ENCODE data around the gene ARMC8. TPM values are rescaled to one million over a fixed set of nuclear protein-coding genes. Genes with fewer than 3 reads are reported as not detected.
A peak's percentile ranks its signal among the peaks of the same experiment; 100 is the strongest.

The ARMC8 gene
- total RNA-seq, 1 experiment from 2014 or later = 52.6 TPM

GRCh38 chr3:138180375-138181029, 6.6 kb upstream of the ARMC8 start:
- TF ChIP-seq CTCF (IDR thresholded peaks at IDR 0.05; ENCODE audit: insufficient read depth in 1 of 2, low read depth in 1 of 2, low read length in 1 of 2, severe bottlenecking in 1 of 2, unreplicated experiment in 1 of 2) = peak; percentile 57 to 68
- Mint-ChIP-seq H3K4me1 (ENCODE audit: low read depth, unreplicated experiment) (peaks cover 16% of the 10 kb centered on the region), H3K27me3 (ENCODE audit: insufficient read depth, unreplicated experiment) (peaks cover 9% of the 10 kb centered on the region), H3K36me3 (ENCODE audit: insufficient read depth, unreplicated experiment) (no peaks in the 10 kb centered on the region), H3K9me3 (ENCODE audit: unreplicated experiment) (peaks cover 5% of the 10 kb centered on the region), H3K4me3 (ENCODE audit: unreplicated experiment) (no peak overlapping the region), H3K27ac (ENCODE audit: unreplicated experiment) (no peak overlapping the region)
- Histone ChIP-seq H3K4me3 (ENCODE audit: low read depth, low read length) (no peak overlapping the region), H3K27me3 (replicated peaks; ENCODE audit: control insufficient read depth, insufficient read depth, low read length) (no peaks in the 10 kb centered on the region), H3K36me3 (ENCODE audit: control insufficient read depth, insufficient read depth, low read length) (no peaks in the 10 kb centered on the region), H3K9me3 (no peaks in the 10 kb centered on the region), H3K4me1 (0 out of 2 replicates have a peak, but pooled peaks cover 5% of the 10 kb centered on the region)
- DNase-seq = peak; percentile 48 to 55
- CTCF ChIA-PET = no interaction called here
- intact Hi-C loops (cut with micrococcal nuclease; ENCODE audit: unreplicated experiment) = loop anchor here (1.0 to 10.0 kb wide), 6 partner anchors 78 to 414 kb away; partner anchors contain the start of genes CEP70, MRAS and NME9
- POLR2A ChIA-PET = no interaction called here
- BruUV-seq (replicated peaks) = no TSS peak

- intact Hi-C loops (cut with micrococcal nuclease; ENCODE audit: unreplicated experiment) = loop anchor here (5.0 to 10.0 kb wide), 3 partner anchors 57 to 410 kb away; partner anchors contain the start of gene CEP70
- ChIA-PET CTCF (no interaction called here), POLR2A (no interaction called here)
- Mint-ChIP-seq H3K27ac (ENCODE audit: unreplicated experiment) (no peak overlapping the region), H3K4me1 (ENCODE audit: low read depth, unreplicated experiment) (peaks cover 29% of the 10 kb centered on the region), H3K36me3 (ENCODE audit: insufficient read depth, unreplicated experiment) (peaks cover 4% of the 10 kb centered on the region), H3K9me3 (ENCODE audit: unreplicated experiment) (no peaks in the 10 kb centered on the region), H3K27me3 (ENCODE audit: insufficient read depth, unreplicated experiment) (peaks cover 4% of the 10 kb centered on the region), H3K4me3 (ENCODE audit: unreplicated experiment) (no peak overlapping the region)
- no TSS peak for BruUV-seq (replicated peaks)
- no peak for DNase-seq
- Histone ChIP-seq H3K27me3 (replicated peaks; ENCODE audit: control insufficient read depth, insufficient read depth, low read length) (no peaks in the 10 kb centered on the region), H3K36me3 (ENCODE audit: control insufficient read depth, insufficient read depth, low read length) (no peaks in the 10 kb centered on the region), H3K4me3 (ENCODE audit: low read depth, low read length) (no peak overlapping the region), H3K4me1 (peaks cover 21% of the 10 kb centered on the region; the same call in 1 of the 2 replicates), H3K9me3 (no peaks in the 10 kb centered on the region)
- no peak for TF ChIP-seq CTCF (IDR thresholded peaks at IDR 0.05; ENCODE audit: insufficient read depth in 1 of 2, low read depth in 1 of 2, low read length in 1 of 2, severe bottlenecking in 1 of 2, unreplicated experiment in 1 of 2)
Measured at GRCh38 chr3:138184994-138185393, 2.1 kb upstream of the ARMC8 start.

- ChIA-PET POLR2A (interaction anchor here (0.7 to 2.8 kb wide), 2 partner anchors 12 to 408 kb away, joined by 3 to 12 read pairs; partner anchors contain the start of gene DBR1), CTCF (no interaction called here)
- intact Hi-C loops (cut with micrococcal nuclease; ENCODE audit: unreplicated experiment) = loop anchor here (5.0 to 10.0 kb wide), 2 partner anchors 56 to 409 kb away; partner anchors contain the start of gene CEP70
- peaks cover 19% of the 10 kb centered on the region for H3K4me1 Mint-ChIP-seq (ENCODE audit: low read depth, unreplicated experiment)
- Histone ChIP-seq H3K27me3 (replicated peaks; ENCODE audit: control insufficient read depth, insufficient read depth, low read length) (no peaks in the 10 kb centered on the region), H3K36me3 (ENCODE audit: control insufficient read depth, insufficient read depth, low read length) (no peaks in the 10 kb centered on the region), H3K4me3 (ENCODE audit: low read depth, low read length) (peak overlapping the region; percentile 65), H3K4me1 (peaks cover 16% of the 10 kb centered on the region; the same call in 1 of the 2 replicates), H3K9me3 (no peaks in the 10 kb centered on the region)
- peaks cover 4% of the 10 kb centered on the region for H3K27me3 Mint-ChIP-seq (ENCODE audit: insufficient read depth, unreplicated experiment)
- peaks cover 10% of the 10 kb centered on the region for H3K36me3 Mint-ChIP-seq (ENCODE audit: insufficient read depth, unreplicated experiment)
- no peak for TF ChIP-seq CTCF (IDR thresholded peaks at IDR 0.05; ENCODE audit: insufficient read depth in 1 of 2, low read depth in 1 of 2, low read length in 1 of 2, severe bottlenecking in 1 of 2, unreplicated experiment in 1 of 2)
- BruUV-seq (replicated peaks) = no TSS peak
- H3K27ac Mint-ChIP-seq (ENCODE audit: unreplicated experiment) = no peak overlapping the region
- H3K4me3 Mint-ChIP-seq (ENCODE audit: unreplicated experiment) = peak overlapping the region; percentile 95
- no peaks in the 10 kb centered on the region for H3K9me3 Mint-ChIP-seq (ENCODE audit: unreplicated experiment)
- no peak for DNase-seq
Measured at GRCh38 chr3:138186221-138186620, 880 bp upstream of the ARMC8 start.

Data from Caco-2 (cell line).